GM19099 (cell line): ENCODE data around the gene GSTCD.

Experiments
- POLR2A ChIP-seq: IDR thresholded peaks from 3 replicates; pipeline ENCODE4 v1.6.1; 2011; ENCODE audit warnings: low read depth; ENCODE audit not compliant: insufficient read length; ENCODE audit errors: extremely low read depth

Gene GSTCD

GRCh38 chr4:105710012-105710600 is 1.5 kb downstream of the GSTCD start:
- TF ChIP-seq POLR2A, result no peak

GRCh38 chr4:105710678-105711077 is 2.1 kb downstream of the GSTCD start:
- TF ChIP-seq POLR2A, result no peak

GRCh38 chr4:105712766-105713165 is 4.2 kb downstream of the GSTCD start:
- no peak for TF ChIP-seq POLR2A

GRCh38 chr4:105714071-105714521 is 5.5 kb downstream of the GSTCD start:
- no peak for TF ChIP-seq POLR2A

GRCh38 chr4:105714932-105715331 is 6.3 kb downstream of the GSTCD start:
- no peak for TF ChIP-seq POLR2A

GRCh38 chr4:105715692-105716278 is 7.2 kb downstream of the GSTCD start:
- no peak for TF ChIP-seq POLR2A

GRCh38 chr4:105719204-105719603 is 10.6 kb downstream of the GSTCD start:
- TF ChIP-seq POLR2A, result no peak

GRCh38 chr4:105725623-105726022 is 17.0 kb downstream of the GSTCD start:
- TF ChIP-seq POLR2A, result no peak

- TF ChIP-seq POLR2A, result no peak
These were observed 33.0 kb downstream of the GSTCD start for GRCh38 chr4:105741548-105741947.

- no peak for TF ChIP-seq POLR2A
These were observed 39.6 kb downstream of the GSTCD start for GRCh38 chr4:105748222-105748621.

GRCh38 chr4:105751718-105752299 is 43.2 kb downstream of the GSTCD start:
- no peak for TF ChIP-seq POLR2A

GRCh38 chr4:105753361-105753760 is 44.8 kb downstream of the GSTCD start:
- no peak for TF ChIP-seq POLR2A

GRCh38 chr4:105755375-105755774 is 46.8 kb downstream of the GSTCD start:
- TF ChIP-seq POLR2A, result no peak

- TF ChIP-seq POLR2A, result no peak
These were observed 50.4 kb downstream of the GSTCD start for GRCh38 chr4:105758958-105759357.

GRCh38 chr4:105765690-105766407 is 57.3 kb downstream of the GSTCD start:
- TF ChIP-seq POLR2A, result no peak

GRCh38 chr4:105767579-105767978 is 59.0 kb downstream of the GSTCD start:
- TF ChIP-seq POLR2A, result no peak
